ENCODE results near the gene DEAF1.

DEAF1 gene

DNA sequence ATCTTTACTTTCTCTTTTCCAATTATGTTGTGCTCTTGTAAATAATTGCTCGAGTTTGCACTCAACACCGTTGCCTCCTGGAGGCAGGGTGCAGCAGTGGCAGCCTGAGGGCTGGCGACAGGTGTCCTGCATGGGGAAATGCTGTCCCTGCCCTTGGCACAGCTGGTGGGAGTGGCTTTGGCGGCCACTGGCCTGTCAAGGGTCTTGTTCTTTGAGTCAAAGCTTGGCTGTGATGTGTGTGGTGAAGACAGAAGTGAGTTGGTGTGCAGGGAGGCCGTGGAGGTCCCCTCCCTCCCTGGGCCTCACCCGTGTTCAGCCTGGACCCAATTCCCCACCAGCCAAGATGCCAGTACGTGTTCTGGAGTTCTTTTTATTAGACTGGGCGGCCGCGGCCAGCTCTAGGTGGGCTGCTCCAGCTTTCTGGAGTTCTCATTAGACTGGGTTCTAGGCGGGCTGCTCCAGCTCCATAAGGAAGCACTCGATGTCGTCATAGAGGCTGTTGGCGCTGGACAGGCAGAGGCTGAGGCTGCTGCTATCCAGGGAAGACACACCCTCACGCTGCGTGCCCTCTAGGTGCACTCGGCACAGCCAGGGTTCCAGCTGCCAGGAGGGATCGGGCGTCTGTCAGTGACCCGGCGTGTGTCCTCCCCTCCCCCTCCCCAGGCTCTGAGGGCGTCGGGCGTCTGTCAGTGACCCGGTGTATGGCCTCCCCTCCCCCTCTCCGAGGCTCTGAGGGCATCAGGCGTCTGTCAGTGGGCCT lies 82.6 kb downstream of the DEAF1 start:
- DNase-seq (ENCODE audit: low spot score) = no peak

GRCh38 chr11:611001-611996 lies 83.7 kb downstream of the DEAF1 start:
- DNase-seq (ENCODE audit: low spot score) = no peak

- no peak for DNase-seq (ENCODE audit: low spot score)
Measured at GRCh38 chr11:610146-610801, 84.7 kb downstream of the DEAF1 start.

- no peak for DNase-seq (ENCODE audit: low spot score)
Measured at GRCh38 chr11:609341-609811, 85.6 kb downstream of the DEAF1 start.

DNA sequence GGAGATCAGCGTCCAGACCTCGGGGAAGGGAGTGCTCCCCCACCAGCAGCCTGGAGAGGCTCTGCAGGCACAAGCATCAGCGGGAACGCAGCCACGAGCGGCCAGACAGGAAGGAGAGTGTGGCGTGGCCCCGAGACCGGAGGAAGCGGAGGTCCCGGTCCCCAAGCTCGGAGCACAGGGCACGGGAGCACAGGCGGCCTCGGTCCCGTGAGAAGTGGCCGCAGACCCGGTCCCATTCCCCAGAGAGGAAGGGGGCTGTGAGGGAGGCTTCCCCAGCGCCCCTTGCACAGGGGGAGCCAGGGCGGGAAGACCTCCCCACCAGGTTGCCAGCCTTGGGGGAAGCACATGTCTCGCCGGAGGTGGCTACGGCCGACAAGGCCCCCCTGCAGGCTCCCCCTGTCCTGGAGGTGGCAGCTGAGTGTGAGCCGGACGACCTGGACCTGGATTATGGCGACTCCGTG lies 86.2 kb downstream of the DEAF1 start:
- DNase-seq (ENCODE audit: low spot score) = no peak

DNA sequence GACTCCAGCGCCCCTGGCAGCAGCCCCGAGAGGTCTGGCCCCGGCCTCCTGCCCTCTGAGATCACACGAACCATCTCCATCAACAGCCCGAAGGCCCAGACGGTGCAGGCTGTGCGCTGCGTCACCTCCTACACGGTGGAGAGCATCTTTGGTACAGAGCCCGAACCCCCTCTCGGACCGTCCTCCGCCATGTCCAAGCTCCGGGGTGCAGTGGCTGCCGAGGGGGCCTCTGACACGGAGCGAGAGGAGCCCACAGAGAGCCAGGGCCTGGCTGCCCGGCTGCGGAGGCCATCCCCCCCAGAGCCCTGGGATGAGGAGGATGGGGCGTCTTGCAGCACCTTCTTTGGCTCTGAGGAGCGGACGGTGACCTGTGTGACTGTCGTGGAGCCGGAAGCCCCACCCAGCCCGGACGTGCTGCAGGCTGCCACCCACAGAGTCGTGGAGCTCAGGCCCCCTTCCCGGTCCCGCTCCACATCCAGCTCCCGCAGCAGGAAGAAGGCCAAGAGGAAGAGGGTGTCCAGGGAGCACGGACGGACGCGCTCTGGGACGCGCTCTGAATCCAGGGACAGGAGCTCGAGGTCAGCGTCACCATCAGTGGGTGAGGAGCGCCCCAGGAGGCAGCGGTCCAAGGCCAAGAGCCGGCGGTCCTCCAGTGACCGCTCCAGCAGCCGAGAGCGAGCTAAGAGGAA lies 86.9 kb downstream of the DEAF1 start:
- DNase-seq (ENCODE audit: low spot score) = no peak

GRCh38 chr11:607020-607780 lies 87.8 kb downstream of the DEAF1 start:
- no peak for DNase-seq (ENCODE audit: low spot score)

GRCh38 chr11:606245-606644 lies 88.8 kb downstream of the DEAF1 start:
- no peak for DNase-seq (ENCODE audit: low spot score)

GRCh38 chr11:605286-606129 lies 89.5 kb downstream of the DEAF1 start:
- DNase-seq (ENCODE audit: low spot score) = no peak

DNA sequence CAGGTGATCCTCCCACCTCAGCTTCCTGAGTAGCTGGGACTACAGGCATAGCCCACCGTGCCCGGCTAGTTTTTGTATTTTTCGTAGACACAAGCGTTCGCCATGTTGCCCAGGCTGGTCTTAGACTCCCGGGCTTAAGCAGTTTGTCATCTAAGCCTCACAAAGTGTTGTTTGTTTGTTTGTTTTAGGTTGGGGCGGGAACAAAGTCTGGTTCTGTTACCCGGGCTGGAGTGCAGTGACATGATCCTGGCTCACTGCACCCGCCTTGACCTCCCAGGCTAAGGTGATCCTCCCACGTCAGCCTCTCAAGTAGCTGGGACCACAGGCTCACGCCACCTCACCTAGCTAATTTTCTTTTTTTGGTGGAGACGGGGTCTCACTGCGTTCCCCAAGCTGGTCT lies 91.9 kb downstream of the DEAF1 start:
- no peak for DNase-seq (ENCODE audit: low spot score)

GRCh38 chr11:601573-602245 lies 93.3 kb downstream of the DEAF1 start:
- no peak for DNase-seq (ENCODE audit: low spot score)

GRCh38 chr11:598005-598680 lies 96.9 kb downstream of the DEAF1 start:
- DNase-seq (ENCODE audit: low spot score) = no peak

DNA sequence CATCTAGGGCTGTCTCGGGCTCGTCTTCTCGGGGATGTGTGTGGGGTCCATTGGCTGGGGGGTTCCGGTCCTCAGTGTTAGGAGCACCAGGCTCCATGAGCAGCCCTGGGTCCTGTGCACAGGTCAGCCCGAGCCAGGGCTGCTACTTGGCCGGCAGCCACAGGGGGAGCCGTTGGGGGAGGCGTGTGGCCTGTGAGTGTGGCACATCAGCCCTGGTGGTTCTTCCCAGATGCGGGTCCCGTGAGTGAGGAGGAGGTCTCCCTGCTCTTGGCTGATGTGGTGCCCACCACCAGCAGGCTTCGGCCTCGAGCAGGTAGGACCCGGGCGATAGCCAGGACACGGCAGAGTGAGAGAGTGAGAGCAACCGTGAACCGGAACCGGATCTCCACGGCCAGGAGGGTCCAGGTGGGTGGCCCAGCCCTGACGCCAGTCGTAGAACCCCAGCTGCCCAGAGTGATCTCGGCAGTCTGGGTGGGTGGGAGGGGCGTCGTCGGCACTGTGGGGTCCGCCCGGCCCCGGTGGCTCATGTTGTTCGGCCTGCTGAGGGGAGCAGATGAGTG lies 97.8 kb downstream of the DEAF1 start:
- DNase-seq (ENCODE audit: low spot score) = no peak

GRCh38 chr11:596374-596773 lies 98.6 kb downstream of the DEAF1 start:
- DNase-seq (ENCODE audit: low spot score) = no peak

DNA sequence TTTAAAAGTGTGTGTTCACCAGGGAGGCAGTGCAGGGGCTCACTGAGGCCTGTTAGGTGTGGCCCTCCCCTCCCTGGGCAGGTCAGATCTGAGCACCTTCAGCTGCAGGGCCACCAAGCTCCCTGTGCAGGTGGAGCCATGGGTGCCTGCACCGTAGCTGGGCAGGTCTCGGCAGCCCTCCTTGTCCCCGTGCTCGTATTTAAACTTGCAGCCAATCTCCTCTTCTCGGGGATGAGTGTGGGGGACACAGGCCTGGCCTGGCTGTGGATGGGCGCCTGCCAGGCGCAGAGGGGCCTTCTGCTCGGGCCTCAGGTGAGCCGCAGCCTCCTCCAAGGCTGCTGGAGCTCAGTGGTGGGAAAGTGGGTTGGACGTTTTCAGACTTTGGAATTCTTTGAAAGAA lies 99.6 kb downstream of the DEAF1 start:
- DNase-seq (ENCODE audit: low spot score) = no peak

Measured in CD4-positive, alpha-beta T cell treated with Interleukin-15 for 4 hours (primary cell).